SK-N-SH (cell line): ENCODE measurements around the gene METRNL. TPM values are rescaled to one million over a fixed set of nuclear protein-coding genes. Genes with fewer than 3 reads are reported as not detected.

Experiments
- CTCF ChIA-PET: fragments of 300-600, 350-600 bp; formaldehyde crosslinking; extraction: SDS; loops from one replicate; lab custom pipeline; 2021; lab: Yijun Ruan, JAX
- POLR2A ChIA-PET: fragments of 350-600 bp; sonication (Branson Sonifier 250); formaldehyde crosslinking; extraction: SDS; loops from one replicate; lab custom pipeline; 2020; ENCODE audit warnings: antibody characterized with exemption, inconsistent platforms; lab: Yijun Ruan, JAX
- DNase-seq: peaks from one replicate; pipeline ENCODE4 v3.0.0; 2012
- H2AFZ ChIP-seq: fragments of 200-600 bp; sonication (generic); 2 replicates; pipeline ENCODE4 v1.8.1; 2016; ENCODE audit warnings: antibody characterized with exemption, mild to moderate bottlenecking, low read depth
- H3F3A ChIP-seq: fragments of 200-600 bp; sonication (generic); replicated peaks from 2 replicates; pipeline ENCODE3; 2016; ENCODE audit warnings: antibody characterized with exemption, mild to moderate bottlenecking; ENCODE audit not compliant: insufficient read depth
- H3K27ac ChIP-seq, 2 experiments: fragments of 200-500 bp in 1 of 2; fragments of 200-600 bp in 1 of 2; sonication (Bioruptor generic) in 1 of 2; sonication (generic), shearing (Covaris generic) in 1 of 2; 2 replicates each; pipeline versions ENCODE4 v1.5.1 to v1.6.1; 2014 to 2016; ENCODE audit warnings: low read depth in 2 of 2, inconsistent platforms in 1 of 2, low read length in 1 of 2, mild to moderate bottlenecking in 1 of 2, mixed read lengths in 1 of 2
- H3K27me3 ChIP-seq: fragments of 200-600 bp; sonication (generic), shearing (Covaris generic); 2 replicates; pipeline ENCODE4 v1.6.1; 2016; ENCODE audit warnings: mixed run types; ENCODE audit not compliant: insufficient read depth
- H3K36me3 ChIP-seq, 2 experiments: fragments of 200-500 bp in 1 of 2; fragments of 200-600 bp in 1 of 2; sonication (Bioruptor generic) in 1 of 2; sonication (generic) in 1 of 2; replicated peaks in 1 of 2; 2 replicates each; pipeline versions ENCODE3 to v1.5.1; 2014 to 2016; ENCODE audit warnings: low read length in 1 of 2, mild to moderate bottlenecking in 1 of 2; ENCODE audit not compliant: insufficient read depth in 2 of 2, control insufficient read depth in 1 of 2
- H3K4me1 ChIP-seq, 2 experiments: fragments of 200-500 bp in 1 of 2; fragments of 200-600 bp in 1 of 2; sonication (Bioruptor generic) in 1 of 2; sonication (generic), shearing (Covaris generic) in 1 of 2; 2 replicates each; pipeline versions ENCODE4 v1.5.1 to v1.6.1; 2014 to 2016; ENCODE audit warnings: low read depth in 1 of 2, low read length in 1 of 2, mixed run types in 1 of 2; ENCODE audit not compliant: insufficient read depth in 2 of 2, control insufficient read depth in 1 of 2
- H3K4me2 ChIP-seq: fragments of 200-600 bp; sonication (generic), shearing (Covaris generic); 2 replicates; pipeline ENCODE4 v1.6.1; 2017; ENCODE audit warnings: mixed run types
- H3K4me3 ChIP-seq, 2 experiments: fragments of 200-500 bp in 1 of 2; fragments of 200-600 bp in 1 of 2; sonication (Bioruptor generic) in 1 of 2; sonication (generic), shearing (Covaris generic) in 1 of 2; 2 replicates each; pipeline versions ENCODE4 v1.5.1 to v1.8.1; 2014 to 2016; ENCODE audit warnings: low read depth in 2 of 2, inconsistent platforms in 1 of 2, low read length in 1 of 2, mild to moderate bottlenecking in 1 of 2, mixed read lengths in 1 of 2, moderate library complexity in 1 of 2
- H3K79me2 ChIP-seq: fragments of 200-600 bp; sonication (generic); 2 replicates; pipeline ENCODE4 v1.8.1; 2017; ENCODE audit warnings: mild to moderate bottlenecking; ENCODE audit not compliant: insufficient read depth
- H3K9ac ChIP-seq: fragments of 200-600 bp; sonication (generic); 2 replicates; pipeline ENCODE4 v1.6.1; 2017; ENCODE audit warnings: mixed run types
- H3K9me2 ChIP-seq: fragments of 200-600 bp; sonication (generic); 2 replicates; pipeline ENCODE4 v1.6.1; 2017; ENCODE audit warnings: mixed run types
- H3K9me3 ChIP-seq: fragments of 200-600 bp; sonication (generic); 2 replicates; pipeline ENCODE4 v1.6.1; 2017; ENCODE audit warnings: mixed run types, mild to moderate bottlenecking, moderate library complexity
- H4K20me1 ChIP-seq: fragments of 200-600 bp; sonication (generic); 2 replicates; pipeline ENCODE4 v1.6.1; 2017; ENCODE audit warnings: mild to moderate bottlenecking, mixed run types; ENCODE audit not compliant: insufficient read depth
- CHD2 ChIP-seq: fragments of 150-350 bp; IDR thresholded peaks from 2 replicates; pipeline ENCODE4 v1.6.1; 2018; ENCODE audit warnings: low read length; ENCODE audit not compliant: partially characterized antibody
- EP300 ChIP-seq, 2 experiments: IDR thresholded peaks; 2 replicates each; pipeline versions ENCODE4 v1.4.0 to v1.6.1; 2012; ENCODE audit warnings: borderline replicate concordance in 1 of 2, low read depth in 1 of 2, low read length in 1 of 2
- EZH2phosphoT487 ChIP-seq: fragments of 200-600 bp; sonication (generic); IDR thresholded peaks from 2 replicates; pipeline ENCODE4 v1.6.1; 2017; ENCODE audit warnings: low read depth, mixed run types, mild to moderate bottlenecking, antibody characterized with exemption, moderate library complexity, borderline replicate concordance
- FOXM1 ChIP-seq: IDR thresholded peaks from 2 replicates; pipeline ENCODE4 v1.4.0; 2012; ENCODE audit warnings: low read depth, mild to moderate bottlenecking
- JUND ChIP-seq: IDR thresholded peaks from 2 replicates; pipeline ENCODE4 v1.4.0; 2012
- NRF1 ChIP-seq: IDR thresholded peaks from 2 replicates; pipeline ENCODE4 v1.6.1; 2012; ENCODE audit warnings: low read depth, mild to moderate bottlenecking, low read length
- REST ChIP-seq: IDR thresholded peaks from 2 replicates; pipeline ENCODE4 v1.6.1; 2012; ENCODE audit warnings: mild to moderate bottlenecking, low read depth, low read length, moderate library complexity
- SIN3A ChIP-seq: IDR thresholded peaks from 2 replicates; pipeline ENCODE4 v1.6.1; 2012; ENCODE audit warnings: low read depth, mild to moderate bottlenecking, low read length, moderate library complexity, borderline replicate concordance
- TAF1 ChIP-seq: IDR thresholded peaks from 2 replicates; pipeline ENCODE4 v1.6.1; 2012; ENCODE audit warnings: low read depth, mild to moderate bottlenecking, low read length, moderate library complexity, borderline replicate concordance
- TCF12 ChIP-seq: IDR thresholded peaks from 2 replicates; pipeline ENCODE4 v1.4.0; 2012
- TEAD4 ChIP-seq: IDR thresholded peaks from 2 replicates; pipeline ENCODE4 v1.4.0; 2012; ENCODE audit warnings: mild to moderate bottlenecking, borderline replicate concordance; ENCODE audit not compliant: insufficient read depth
- WGBS: methylation state at CpG from one replicate; pipeline ENCODE4 v1.1.6; 2017; ENCODE audit warnings: low lambda C conversion rate; 5-methylcytosine and 5-hydroxymethylcytosine counted together
- polyA plus RNA-seq, 3 experiments: library from polyadenylated mRNA; depleted of rRNA; stranded (reverse); fragments of >200 nt; gene quantifications; 2 replicates each; pipeline ENCODE4 v1.2.3, GENCODE V29; 2012
- TF ChIP-seq, protein P1 (sequence below): IDR thresholded peaks from 2 replicates; pipeline ENCODE4 v1.4.0; 2012; ENCODE audit warnings: low read depth, borderline replicate concordance
- TF ChIP-seq, protein P2 (sequence below): IDR thresholded peaks from 2 replicates; pipeline ENCODE4 v1.4.0; 2012; ENCODE audit warnings: low read depth

Gene METRNL
- polyA plus RNA-seq, 1 of the 3 experiments (the other 2 are of a cell fraction), result 75.5 TPM

DNA sequence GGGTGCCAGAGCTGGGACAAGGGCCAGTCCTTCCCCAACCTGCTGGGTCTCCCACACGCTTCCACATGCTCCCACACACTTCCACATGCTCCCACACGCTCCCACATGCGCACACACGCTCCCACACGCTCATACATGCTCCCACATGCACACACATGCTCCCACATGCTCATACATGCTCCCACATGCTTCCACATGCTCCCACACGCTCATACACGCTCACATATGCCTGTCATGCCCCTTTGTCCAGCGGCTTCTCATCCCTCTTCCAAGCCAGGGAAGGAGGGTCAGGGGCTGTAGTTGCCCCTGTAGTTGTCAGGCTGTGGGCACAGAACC, 9.9 kb upstream of the METRNL start:
- Histone ChIP-seq H3K36me3 (no peaks in the 10 kb centered on the region), H3K4me2 (no peak overlapping the region), H3K79me2 (no peaks in the 10 kb centered on the region), H2AFZ (no peak overlapping the region), H4K20me1 (no peaks in the 10 kb centered on the region), H3F3A (no peaks in the 10 kb centered on the region), H3K9ac (no peak overlapping the region), H3K27me3 (no peaks in the 10 kb centered on the region), H3K9me2 (no peaks in the 10 kb centered on the region), H3K4me3 (no peak overlapping the region), H3K9me3 (no peaks in the 10 kb centered on the region), H3K27ac (no peak overlapping the region; a peak in 1 of 4 replicates), H3K4me1 (peaks cover 0 to 21% of the 10 kb centered on the region in 2 experiments; a peak in 1 of 4 replicates)
- 74% methylated on average over 8 of the region's 8 CpGs for WGBS
- no peak for DNase-seq
- CTCF ChIA-PET, result no interaction called here
- TF ChIP-seq SIN3A, result no peak
- no peak for TF ChIP-seq CHD2
- TF ChIP-seq, protein P1, sequence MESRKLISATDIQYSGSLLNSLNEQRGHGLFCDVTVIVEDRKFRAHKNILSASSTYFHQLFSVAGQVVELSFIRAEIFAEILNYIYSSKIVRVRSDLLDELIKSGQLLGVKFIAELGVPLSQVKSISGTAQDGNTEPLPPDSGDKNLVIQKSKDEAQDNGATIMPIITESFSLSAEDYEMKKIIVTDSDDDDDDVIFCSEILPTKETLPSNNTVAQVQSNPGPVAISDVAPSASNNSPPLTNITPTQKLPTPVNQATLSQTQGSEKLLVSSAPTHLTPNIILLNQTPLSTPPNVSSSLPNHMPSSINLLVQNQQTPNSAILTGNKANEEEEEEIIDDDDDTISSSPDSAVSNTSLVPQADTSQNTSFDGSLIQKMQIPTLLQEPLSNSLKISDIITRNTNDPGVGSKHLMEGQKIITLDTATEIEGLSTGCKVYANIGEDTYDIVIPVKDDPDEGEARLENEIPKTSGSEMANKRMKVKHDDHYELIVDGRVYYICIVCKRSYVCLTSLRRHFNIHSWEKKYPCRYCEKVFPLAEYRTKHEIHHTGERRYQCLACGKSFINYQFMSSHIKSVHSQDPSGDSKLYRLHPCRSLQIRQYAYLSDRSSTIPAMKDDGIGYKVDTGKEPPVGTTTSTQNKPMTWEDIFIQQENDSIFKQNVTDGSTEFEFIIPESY, result no peak
- no peak for TF ChIP-seq TCF12
- TF ChIP-seq TEAD4, result no peak
- no peak for TF ChIP-seq JUND
- no peak for TF ChIP-seq NRF1
- no peak for TF ChIP-seq REST
- no peak for TF ChIP-seq TAF1
- TF ChIP-seq EP300 (IDR thresholded peaks at IDR 0.05; ENCODE audit: borderline replicate concordance in 1 of 2, low read depth in 1 of 2, low read length in 1 of 2), result no peak
- TF ChIP-seq, protein P2, sequence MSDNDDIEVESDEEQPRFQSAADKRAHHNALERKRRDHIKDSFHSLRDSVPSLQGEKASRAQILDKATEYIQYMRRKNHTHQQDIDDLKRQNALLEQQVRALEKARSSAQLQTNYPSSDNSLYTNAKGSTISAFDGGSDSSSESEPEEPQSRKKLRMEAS, result no peak
- no peak for TF ChIP-seq FOXM1
- no peak for TF ChIP-seq EZH2phosphoT487
- POLR2A ChIA-PET, result no interaction called here
